Measurements from ENCODE around the gene FNDC11.
"Not testable (repeated sequence)": the region's sequence is repeated elsewhere in the genome, so short reads cannot be mapped to it uniquely, and the experiment has no call there.

The FNDC11 gene

DNA sequence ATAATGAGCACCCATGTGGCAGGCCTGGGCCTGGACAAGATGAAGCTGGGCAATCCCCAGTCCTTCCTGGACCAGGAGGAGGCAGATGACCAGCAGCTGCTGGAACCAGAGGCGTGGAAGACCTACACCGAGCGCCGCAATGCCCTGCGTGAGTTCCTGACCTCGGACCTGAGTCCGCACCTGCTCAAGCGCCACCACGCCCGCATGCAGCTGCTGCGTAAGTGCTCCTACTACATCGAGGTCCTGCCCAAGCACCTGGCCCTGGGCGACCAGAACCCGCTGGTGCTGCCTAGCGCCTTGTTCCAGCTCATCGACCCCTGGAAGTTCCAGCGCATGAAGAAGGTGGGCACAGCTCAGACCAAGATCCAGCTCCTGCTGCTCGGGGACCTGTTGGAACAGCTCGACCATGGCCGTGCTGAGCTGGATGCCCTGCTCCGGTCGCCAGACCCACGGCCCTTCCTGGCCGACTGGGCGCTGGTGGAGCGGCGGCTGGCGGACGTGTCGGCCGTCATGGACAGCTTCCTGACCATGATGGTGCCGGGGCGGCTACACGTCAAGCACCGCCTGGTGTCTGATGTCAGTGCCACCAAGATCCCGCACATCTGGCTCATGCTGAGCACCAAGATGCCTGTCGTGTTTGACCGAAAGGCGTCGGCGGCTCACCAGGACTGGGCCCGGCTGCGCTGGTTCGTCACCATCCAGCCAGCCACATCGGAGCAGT, 1.9 kb downstream of the FNDC11 start:
- Mint-ChIP-seq H3K27me3 (no peaks in the 10 kb centered on the region), H3K9me3 (no peaks in the 10 kb centered on the region), H3K4me3 (no peak overlapping the region), H3K27ac (ENCODE audit: low read depth) (no peak overlapping the region), H3K4me1 (peaks cover 19% of the 10 kb centered on the region), H3K36me3 (ENCODE audit: insufficient read depth) (peaks cover 17% of the 10 kb centered on the region)
- no peak for DNase-seq (ENCODE audit: low spot score in 2 of 2)
- no peak for ATAC-seq (replicated peaks; ENCODE audit: extremely low read depth, poor library complexity, severe bottlenecking)

DNA sequence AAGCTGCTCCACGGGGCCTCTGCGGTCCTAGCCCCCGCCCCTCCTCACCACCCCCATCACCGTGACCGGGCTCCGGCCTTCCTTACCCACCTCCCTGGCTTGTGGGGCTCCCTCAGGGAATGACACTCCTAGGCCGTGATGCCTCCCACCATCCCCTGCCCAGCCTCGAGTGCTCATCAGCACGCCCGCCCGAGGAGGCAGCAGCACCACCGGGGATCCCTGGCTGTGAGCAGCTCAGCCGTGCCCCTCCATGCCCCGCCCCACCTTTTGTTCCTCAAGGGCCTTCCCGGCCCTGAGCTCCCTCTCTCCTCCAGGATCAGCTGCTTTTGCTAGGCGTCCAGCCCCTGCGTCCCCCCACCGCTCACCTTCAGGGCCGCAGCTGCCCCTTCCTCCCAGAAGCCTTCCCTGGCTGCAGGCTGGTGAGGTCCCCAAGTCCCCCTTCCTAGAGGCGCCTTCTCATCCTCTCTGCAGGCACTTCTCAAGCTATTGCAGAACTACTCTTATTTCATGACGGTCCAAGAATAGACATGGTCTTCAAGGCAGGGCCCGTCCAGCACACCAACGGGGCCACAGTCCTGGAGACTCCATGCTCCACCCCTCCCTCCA, 3.0 kb downstream of the FNDC11 start:
- Mint-ChIP-seq H3K36me3 (ENCODE audit: insufficient read depth) (peaks cover 17% of the 10 kb centered on the region), H3K9me3 (no peaks in the 10 kb centered on the region), H3K4me3 (no peak overlapping the region), H3K27ac (ENCODE audit: low read depth) (no peak overlapping the region), H3K4me1 (peaks cover 18% of the 10 kb centered on the region), H3K27me3 (no peaks in the 10 kb centered on the region)
- DNase-seq (ENCODE audit: low spot score in 2 of 2) (no peak), ATAC-seq (replicated peaks; ENCODE audit: extremely low read depth, poor library complexity, severe bottlenecking) (no peak)

DNA sequence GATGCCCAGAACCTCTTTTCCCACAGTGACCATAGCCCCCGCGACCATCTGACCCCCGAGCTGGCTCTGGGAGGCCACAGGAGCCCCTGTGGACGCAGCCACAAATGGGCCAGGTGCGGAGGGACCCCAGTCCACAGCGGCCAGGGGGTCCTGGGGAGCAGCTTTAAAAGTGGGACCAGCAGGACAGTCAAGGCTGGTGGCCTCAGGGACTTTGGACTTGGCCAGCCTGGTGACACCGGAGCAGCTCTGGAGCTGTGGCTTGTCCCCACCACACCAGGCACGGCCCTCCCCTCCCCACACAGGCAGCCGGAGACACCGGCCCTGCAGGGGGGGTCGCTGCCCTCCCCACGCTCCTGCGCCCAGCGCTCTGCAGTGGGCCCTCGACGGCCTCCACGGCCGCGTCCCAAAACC, 3.5 kb downstream of the FNDC11 start:
- Mint-ChIP-seq H3K27ac (ENCODE audit: low read depth) (no peak overlapping the region), H3K36me3 (ENCODE audit: insufficient read depth) (peaks cover 19% of the 10 kb centered on the region), H3K27me3 (no peaks in the 10 kb centered on the region), H3K4me3 (no peak overlapping the region), H3K4me1 (peaks cover 13% of the 10 kb centered on the region), H3K9me3 (no peaks in the 10 kb centered on the region)
- ATAC-seq (replicated peaks; ENCODE audit: extremely low read depth, poor library complexity, severe bottlenecking) (no peak), DNase-seq (ENCODE audit: low spot score in 2 of 2) (no peak)

DNA sequence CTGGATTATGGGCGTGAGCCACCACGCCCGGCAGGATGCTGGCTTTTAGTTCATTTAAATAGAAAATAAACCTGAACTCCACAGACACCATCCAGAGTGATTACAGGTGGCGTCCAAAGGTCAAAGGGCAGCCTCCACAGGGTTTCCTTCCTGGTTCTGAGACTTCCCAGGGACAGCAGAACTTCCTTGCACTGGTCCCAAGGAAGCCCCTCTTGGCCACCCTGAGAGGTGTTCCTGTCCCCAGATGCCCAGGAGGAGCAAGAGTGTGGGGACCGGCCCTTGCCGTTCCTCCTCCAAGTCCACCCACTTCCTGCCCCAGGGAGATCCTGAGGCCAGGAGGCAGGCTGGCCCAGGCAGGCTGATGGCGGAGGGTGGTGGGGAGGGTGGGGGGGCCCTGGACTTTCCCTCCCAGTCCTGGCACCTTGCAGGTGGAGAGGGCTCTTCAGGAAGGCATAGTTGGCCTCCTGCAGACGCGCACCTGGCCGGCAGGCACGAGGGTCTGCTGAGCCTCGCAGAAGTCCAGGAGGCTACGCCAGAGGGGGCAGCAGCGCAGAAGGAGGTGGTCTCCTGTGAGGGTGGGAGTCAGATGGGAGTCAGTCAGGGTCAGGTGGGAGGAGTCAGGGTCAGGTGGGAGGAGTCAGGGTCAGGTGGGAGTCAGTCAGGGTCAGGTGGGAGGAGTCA, 5.0 kb downstream of the FNDC11 start:
- Mint-ChIP-seq H3K4me1 (peaks cover 6% of the 10 kb centered on the region), H3K27ac (ENCODE audit: low read depth) (peak overlapping the region; percentile 16), H3K4me3 (no peak overlapping the region), H3K36me3 (ENCODE audit: insufficient read depth) (peaks cover 11% of the 10 kb centered on the region), H3K27me3 (no peaks in the 10 kb centered on the region), H3K9me3 (no peaks in the 10 kb centered on the region)
- ATAC-seq (replicated peaks; ENCODE audit: extremely low read depth, poor library complexity, severe bottlenecking) (no peak), DNase-seq (ENCODE audit: low spot score in 2 of 2) (no peak)

DNA sequence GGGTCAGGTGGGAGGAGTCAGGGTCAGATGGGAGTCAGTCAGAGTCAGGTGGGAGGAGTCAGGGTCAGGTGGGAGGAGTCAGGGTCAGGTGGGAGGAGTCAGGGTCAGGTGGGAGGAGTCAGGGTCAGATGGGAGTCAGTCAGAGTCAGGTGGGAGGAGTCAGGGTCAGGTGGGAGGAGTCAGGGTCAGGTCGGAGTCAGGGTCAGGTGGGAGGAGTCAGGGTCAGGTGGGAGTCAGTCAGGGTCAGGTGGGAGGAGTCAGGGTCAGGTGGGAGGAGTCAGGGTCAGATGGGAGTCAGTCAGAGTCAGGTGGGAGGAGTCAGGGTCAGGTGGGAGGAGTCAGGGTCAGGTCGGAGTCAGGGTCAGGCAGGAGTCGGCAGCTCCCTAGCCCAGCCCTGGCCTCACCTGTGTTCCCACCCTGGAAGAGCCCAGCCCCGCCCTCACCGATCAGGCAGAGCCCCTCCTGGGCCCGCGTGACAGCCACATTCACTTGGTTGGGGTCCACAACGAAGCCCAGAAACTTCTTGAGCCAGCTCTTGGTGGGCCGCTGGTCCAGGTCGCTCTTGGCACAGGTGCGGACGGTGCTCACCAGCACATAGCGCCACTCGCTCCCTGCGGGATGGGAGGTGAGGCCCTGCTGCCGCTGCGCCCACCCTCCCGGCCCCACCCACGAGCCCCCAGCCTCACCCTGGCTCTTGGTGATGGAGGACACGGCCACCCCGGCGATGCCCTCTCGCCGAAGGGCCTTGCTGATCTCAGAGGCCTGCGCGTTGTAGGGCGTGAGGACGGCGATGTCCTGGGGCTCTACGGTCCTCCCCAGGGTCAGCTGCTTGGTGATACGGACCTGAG, 5.8 kb downstream of the FNDC11 start:
- H3K27me3 Mint-ChIP-seq; ATAC-seq (replicated peaks; ENCODE audit: extremely low read depth, poor library complexity, severe bottlenecking); H3K9me3 Mint-ChIP-seq; H3K4me3 Mint-ChIP-seq; H3K4me1 Mint-ChIP-seq: not testable (repeated sequence)
- peak in 1 of 2 donors; percentile 51 for DNase-seq (ENCODE audit: low spot score in 2 of 2)
- H3K27ac Mint-ChIP-seq (ENCODE audit: low read depth) = peak overlapping the region; percentile 16
- H3K36me3 Mint-ChIP-seq (ENCODE audit: insufficient read depth) = peaks cover 11% of the 10 kb centered on the region

DNA sequence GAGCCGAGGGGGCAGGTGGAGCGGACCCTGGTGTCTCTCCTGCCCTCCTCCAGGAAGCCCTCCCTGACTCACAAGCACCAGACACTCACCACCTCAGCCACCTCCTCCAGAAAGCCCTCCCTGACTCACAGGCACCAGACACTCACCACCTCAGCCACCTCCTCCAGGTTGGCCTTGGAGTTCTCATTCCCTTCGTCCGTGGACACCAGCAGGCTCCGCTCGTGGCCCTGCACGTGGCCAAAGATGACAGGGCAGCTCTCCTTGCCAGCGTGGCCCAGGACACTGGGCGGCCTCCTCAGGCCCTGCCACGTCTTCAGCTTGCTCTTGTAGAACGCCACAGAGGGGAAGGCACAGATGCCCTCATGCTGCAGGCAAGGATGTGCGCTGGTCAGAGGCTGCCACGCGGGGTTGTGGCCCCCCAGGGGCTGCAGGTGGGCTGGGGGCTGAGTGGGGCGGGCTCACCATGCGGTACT, 6.4 kb downstream of the FNDC11 start:
- no peak for DNase-seq (ENCODE audit: low spot score in 2 of 2)
- Mint-ChIP-seq H3K4me1 (peaks cover 6% of the 10 kb centered on the region), H3K36me3 (ENCODE audit: insufficient read depth) (peaks cover 11% of the 10 kb centered on the region), H3K4me3 (no peak overlapping the region), H3K27ac (ENCODE audit: low read depth) (no peak overlapping the region), H3K9me3 (no peaks in the 10 kb centered on the region), H3K27me3 (no peaks in the 10 kb centered on the region)
- ATAC-seq (replicated peaks; ENCODE audit: extremely low read depth, poor library complexity, severe bottlenecking) = no peak

DNA sequence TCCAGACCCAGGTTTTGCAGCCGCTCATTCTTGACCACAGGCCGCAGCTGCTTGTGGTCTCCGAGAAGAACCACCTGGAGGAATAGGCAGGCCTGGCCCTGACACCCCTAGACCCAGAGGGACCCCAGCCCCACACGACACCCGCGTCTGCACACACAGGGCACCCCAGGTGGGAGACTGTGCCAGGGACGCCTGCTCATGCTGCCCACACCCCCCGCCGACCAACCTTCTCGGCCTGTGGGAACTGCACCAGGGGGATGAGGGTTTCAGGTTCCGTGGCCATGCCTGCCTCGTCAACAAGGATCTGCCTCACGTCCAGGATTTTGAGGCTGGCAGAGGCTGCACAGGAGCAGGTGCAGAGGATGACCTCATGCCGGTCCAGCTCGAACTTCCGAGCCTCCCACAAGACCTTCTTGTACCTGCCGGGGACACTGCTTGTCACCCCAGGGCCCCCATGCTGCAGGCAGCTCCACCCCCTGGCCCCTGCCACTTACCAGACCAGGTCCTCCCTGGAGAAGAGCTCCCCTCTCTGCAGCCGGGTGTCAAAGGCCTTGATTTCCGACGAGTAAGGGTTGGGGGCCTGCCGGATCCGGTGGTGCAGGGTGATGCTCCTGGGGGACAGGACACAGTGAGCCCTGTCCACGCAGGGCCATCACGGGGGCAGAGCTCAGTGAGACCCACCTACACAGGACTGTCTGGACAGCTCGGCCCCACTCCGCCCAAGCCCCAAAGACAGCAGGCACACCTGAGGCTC, 7.1 kb downstream of the FNDC11 start:
- no peak for ATAC-seq (replicated peaks; ENCODE audit: extremely low read depth, poor library complexity, severe bottlenecking)
- Mint-ChIP-seq H3K27me3 (no peaks in the 10 kb centered on the region), H3K4me3 (no peak overlapping the region), H3K4me1 (peaks cover 6% of the 10 kb centered on the region), H3K36me3 (ENCODE audit: insufficient read depth) (peaks cover 16% of the 10 kb centered on the region), H3K9me3 (no peaks in the 10 kb centered on the region), H3K27ac (ENCODE audit: low read depth) (no peak overlapping the region)
- no peak for DNase-seq (ENCODE audit: low spot score in 2 of 2)

DNA sequence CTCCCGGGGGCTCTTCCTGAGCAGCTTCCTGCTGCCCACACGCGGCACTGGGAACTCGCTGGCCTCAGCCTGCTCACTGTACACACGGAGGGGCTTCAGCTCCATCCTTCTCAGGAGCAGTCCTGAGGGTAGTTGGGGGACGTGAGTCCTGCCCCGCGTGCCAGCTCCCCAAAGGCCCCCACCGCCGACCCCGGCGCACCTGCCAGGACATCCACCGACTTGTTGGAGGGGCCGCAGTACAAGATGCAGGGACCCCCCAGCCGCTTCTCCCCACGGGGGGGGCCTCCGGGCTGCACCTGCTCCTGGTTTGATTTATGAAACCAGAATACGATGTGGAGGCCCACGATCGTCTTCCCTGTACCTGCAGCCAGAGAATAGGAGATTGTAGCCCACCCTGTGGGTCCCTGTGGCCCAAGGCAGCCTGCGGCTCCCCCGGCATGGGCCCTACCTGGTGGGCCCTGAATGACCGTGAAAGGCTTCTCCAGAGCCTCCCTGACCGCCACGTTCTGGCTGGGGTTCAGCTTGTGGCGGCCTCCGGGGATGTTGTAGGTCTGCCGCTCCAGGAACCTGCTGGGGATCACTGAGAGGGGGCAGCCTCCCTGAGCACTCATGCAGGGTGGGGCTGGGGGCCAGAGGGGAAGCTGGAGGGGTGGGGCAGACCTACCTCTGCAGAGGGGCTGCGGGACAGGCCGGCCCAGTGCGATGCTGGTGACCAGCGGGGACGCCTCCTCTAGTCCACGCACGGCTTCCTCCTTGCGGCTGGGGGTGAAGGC, 7.9 kb downstream of the FNDC11 start:
- H3K9me3 Mint-ChIP-seq = no peaks in the 10 kb centered on the region
- peaks cover 6% of the 10 kb centered on the region for H3K4me1 Mint-ChIP-seq
- H3K27me3 Mint-ChIP-seq = no peaks in the 10 kb centered on the region
- peaks cover 14% of the 10 kb centered on the region for H3K36me3 Mint-ChIP-seq (ENCODE audit: insufficient read depth)
- H3K4me3 Mint-ChIP-seq = no peak overlapping the region
- no peak overlapping the region for H3K27ac Mint-ChIP-seq (ENCODE audit: low read depth)
- ATAC-seq (replicated peaks; ENCODE audit: extremely low read depth, poor library complexity, severe bottlenecking) = no peak
- DNase-seq (ENCODE audit: low spot score in 2 of 2) = no peak

DNA sequence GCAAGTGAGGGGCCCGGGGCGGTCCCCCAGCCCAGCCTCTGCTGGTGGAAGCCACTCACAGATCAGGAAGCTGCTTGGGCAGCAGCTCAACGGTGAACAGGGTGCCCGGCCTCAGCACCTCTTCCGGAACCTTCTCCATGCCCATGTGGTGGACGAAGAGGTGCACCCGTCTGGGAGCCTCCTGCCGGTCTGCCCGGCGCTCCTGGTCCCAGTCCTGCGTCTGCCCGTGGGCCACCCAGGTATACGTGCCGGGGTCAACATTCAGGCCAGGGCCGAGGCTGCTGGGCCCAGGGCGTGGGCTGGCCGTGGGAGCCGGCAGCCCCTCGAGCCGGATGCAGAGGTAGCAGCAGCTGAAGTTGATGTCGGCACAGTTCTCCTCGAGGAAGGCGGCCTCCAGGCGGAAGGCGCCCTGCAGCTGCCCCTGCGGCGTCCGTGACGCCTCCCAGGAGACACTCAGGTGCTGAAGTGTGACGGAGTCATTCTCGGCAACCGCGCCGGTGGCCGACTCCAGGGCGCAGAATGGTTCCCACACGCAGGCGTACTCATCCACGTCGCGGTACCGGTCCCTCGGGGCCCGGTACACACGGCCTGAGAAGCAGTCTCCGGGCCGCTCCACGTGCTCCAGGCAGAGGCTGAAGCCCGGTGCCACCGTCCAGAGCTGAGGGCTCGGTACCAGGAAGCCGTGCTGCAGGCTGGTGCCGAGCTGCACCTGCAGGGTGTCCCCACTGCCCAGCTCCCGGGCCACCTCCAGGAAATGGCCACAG, 8.7 kb downstream of the FNDC11 start:
- no peaks in the 10 kb centered on the region for H3K9me3 Mint-ChIP-seq
- DNase-seq (ENCODE audit: low spot score in 2 of 2) = no peak
- no peak overlapping the region for H3K4me3 Mint-ChIP-seq
- no peak overlapping the region for H3K27ac Mint-ChIP-seq (ENCODE audit: low read depth)
- no peak for ATAC-seq (replicated peaks; ENCODE audit: extremely low read depth, poor library complexity, severe bottlenecking)
- peaks cover 8% of the 10 kb centered on the region for H3K4me1 Mint-ChIP-seq
- no peaks in the 10 kb centered on the region for H3K27me3 Mint-ChIP-seq
- peaks cover 16% of the 10 kb centered on the region for H3K36me3 Mint-ChIP-seq (ENCODE audit: insufficient read depth)

DNA sequence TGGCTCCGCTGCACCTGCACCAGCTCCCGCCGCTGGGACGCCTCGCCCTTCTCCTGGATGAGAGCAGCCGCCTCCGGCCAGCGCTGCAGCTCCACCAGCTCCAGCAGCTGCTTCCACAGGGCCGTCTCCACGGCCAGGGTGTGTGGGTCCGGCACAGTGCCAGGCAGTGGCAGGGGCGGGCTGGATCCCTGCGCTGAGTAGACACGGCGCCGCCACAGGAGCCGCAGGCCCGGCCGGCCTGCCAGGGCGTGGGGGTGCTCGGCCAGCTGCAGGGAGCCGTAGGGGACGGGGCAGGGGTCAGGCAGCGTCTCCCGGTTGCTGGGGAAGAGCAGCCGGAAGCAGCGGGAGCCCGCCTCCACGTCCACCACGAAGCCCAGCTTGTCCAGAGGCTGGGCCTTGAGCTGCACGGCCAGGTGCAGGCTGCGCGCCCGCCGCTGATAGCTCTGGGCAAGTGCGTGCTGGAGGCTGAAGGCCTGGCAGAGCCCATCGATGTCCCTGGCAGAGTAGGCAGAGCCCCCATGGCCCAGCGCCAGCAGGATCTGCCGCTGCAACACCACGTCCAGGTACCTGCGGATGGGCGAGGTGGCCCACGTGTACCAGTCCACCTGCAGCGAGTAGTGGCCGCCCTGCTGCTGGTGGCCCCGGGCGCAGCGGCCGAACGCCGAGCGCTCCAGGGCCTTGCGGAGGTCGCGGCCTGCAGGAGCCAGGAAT, 9.4 kb downstream of the FNDC11 start:
- no peak for DNase-seq (ENCODE audit: low spot score in 2 of 2)
- peaks cover 15% of the 10 kb centered on the region for H3K4me1 Mint-ChIP-seq

More for the DNA sequence above, 9.4 kb downstream of the FNDC11 start:
- Mint-ChIP-seq H3K27me3 (no peaks in the 10 kb centered on the region), H3K27ac (ENCODE audit: low read depth) (no peak overlapping the region), H3K4me3 (no peak overlapping the region), H3K9me3 (no peaks in the 10 kb centered on the region), H3K36me3 (ENCODE audit: insufficient read depth) (peaks cover 20% of the 10 kb centered on the region)
- ATAC-seq (replicated peaks; ENCODE audit: extremely low read depth, poor library complexity, severe bottlenecking) = no peak
